GM18511 (cell line): ENCODE data around the gene GOSR1.
"Not testable (repeated sequence)": the region's sequence is repeated elsewhere in the genome, so short reads cannot be mapped to it uniquely, and the experiment has no call there.

Source experiments
- ATAC-seq: cut with Tn5 transposase; IDR thresholded peaks from one replicate; pipeline ENCODE4 v1.9.1; 2021; ENCODE audit warnings: mild to moderate bottlenecking, moderate library complexity; ENCODE audit not compliant: unreplicated experiment

The GOSR1 gene

GRCh38 chr17:30477083-30477773 lies at the start of gene GOSR1:
Gene GOSR1 (plus strand): TSS chr17:30477408. CDS start chr17:30477434, 26 bp downstream.
- peak; percentile 93 for ATAC-seq

GRCh38 chr17:30427611-30428010 lies 49.6 kb upstream of the GOSR1 start:
- no peak for ATAC-seq

GRCh38 chr17:30429155-30429554 lies 48.1 kb upstream of the GOSR1 start:
- no peak for ATAC-seq

GRCh38 chr17:30433514-30433913 lies 43.7 kb upstream of the GOSR1 start:
- ATAC-seq, result no peak

- no peak for ATAC-seq
These were observed 40.5 kb upstream of the GOSR1 start for GRCh38 chr17:30436729-30437128.

GRCh38 chr17:30443721-30444120 lies 33.5 kb upstream of the GOSR1 start:
- ATAC-seq, result no peak

- not testable (repeated sequence) for ATAC-seq
These were observed 30.6 kb upstream of the GOSR1 start for GRCh38 chr17:30446640-30447039.

GRCh38 chr17:30449480-30449879 lies 27.7 kb upstream of the GOSR1 start:
- ATAC-seq, result no peak

- ATAC-seq, result no peak
These were observed 26.8 kb upstream of the GOSR1 start for GRCh38 chr17:30450125-30451027.

GRCh38 chr17:30454635-30455034 lies 22.6 kb upstream of the GOSR1 start:
- no peak for ATAC-seq

GRCh38 chr17:30458371-30458770 lies 18.8 kb upstream of the GOSR1 start:
- no peak for ATAC-seq

- ATAC-seq, result not testable (repeated sequence)
These were observed 18.3 kb upstream of the GOSR1 start for GRCh38 chr17:30458797-30459413.

GRCh38 chr17:30468465-30468864 lies 8.7 kb upstream of the GOSR1 start:
- no peak for ATAC-seq

- ATAC-seq, result no peak
These were observed 4.8 kb upstream of the GOSR1 start for GRCh38 chr17:30472238-30472890.

GRCh38 chr17:30475206-30475605 lies 2.0 kb upstream of the GOSR1 start:
- no peak for ATAC-seq

- no peak for ATAC-seq
These were observed 504 bp upstream of the GOSR1 start for GRCh38 chr17:30476726-30477082.

GRCh38 chr17:30477774-30478115 lies 537 bp downstream of the GOSR1 start:
- peak; percentile 18 for ATAC-seq

- no peak for ATAC-seq
These were observed 5.3 kb downstream of the GOSR1 start for GRCh38 chr17:30482555-30482954.

GRCh38 chr17:30483159-30483558 lies 6.0 kb downstream of the GOSR1 start:
- no peak for ATAC-seq

- ATAC-seq, result no peak
These were observed 16.6 kb downstream of the GOSR1 start for GRCh38 chr17:30493780-30494179.

- no peak for ATAC-seq
These were observed 18.4 kb downstream of the GOSR1 start for GRCh38 chr17:30495586-30495985.
